ENCODE data around the gene TTC33. TPM values are rescaled to one million over a fixed set of nuclear protein-coding genes. Genes with fewer than 3 reads are reported as not detected.
A peak's percentile ranks its signal among the peaks of the same experiment; 100 is the strongest.

The TTC33 gene
- total RNA-seq, 1 donor from 2014 or later = 9.7 TPM

GRCh38 chr5:40575921-40576320 is 179.8 kb downstream of the TTC33 start:
- DNase-seq (ENCODE audit: low read depth) (no peak), FAIRE-seq (no peak)
- Histone ChIP-seq H3K36me3 (ENCODE audit: control insufficient read depth, insufficient read depth, low read length) (no peaks in the 10 kb centered on the region), H3K27me3 (ENCODE audit: control insufficient read depth, insufficient read depth, low read length) (no peaks in the 10 kb centered on the region), H3K4me3 (ENCODE audit: low read depth, low read length) (no peak overlapping the region)
- TF ChIP-seq CTCF (IDR thresholded peaks at IDR 0.05; ENCODE audit: insufficient read depth, low read length, severe bottlenecking) = no peak

DNA sequence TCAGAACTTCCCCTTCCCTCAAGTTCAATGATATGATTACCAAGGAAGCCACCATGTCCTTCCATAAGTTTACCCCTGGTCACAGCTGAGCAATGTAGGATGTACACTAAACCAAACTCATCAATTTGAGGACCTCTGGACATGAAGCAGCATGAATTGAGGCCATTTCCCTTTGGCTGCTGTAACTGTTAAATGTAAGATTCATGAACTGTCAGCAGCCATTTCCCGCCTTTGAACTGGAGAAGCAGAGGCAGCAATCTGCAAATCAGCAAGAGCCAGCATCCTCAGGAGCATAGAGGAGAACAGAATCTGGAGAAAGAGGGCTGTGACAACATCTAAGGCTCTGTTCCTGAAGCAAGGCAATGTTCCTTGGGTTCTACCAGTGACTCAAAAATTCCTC is 180.3 kb downstream of the TTC33 start:
- no peak overlapping the region for H3K4me3 ChIP-seq (ENCODE audit: low read depth, low read length)
- no peaks in the 10 kb centered on the region for H3K36me3 ChIP-seq (ENCODE audit: control insufficient read depth, insufficient read depth, low read length)
- TF ChIP-seq CTCF (IDR thresholded peaks at IDR 0.05; ENCODE audit: insufficient read depth, low read length, severe bottlenecking) = no peak
- no peak for FAIRE-seq
- DNase-seq (ENCODE audit: low read depth) = no peak
- no peaks in the 10 kb centered on the region for H3K27me3 ChIP-seq (ENCODE audit: control insufficient read depth, insufficient read depth, low read length)

DNA sequence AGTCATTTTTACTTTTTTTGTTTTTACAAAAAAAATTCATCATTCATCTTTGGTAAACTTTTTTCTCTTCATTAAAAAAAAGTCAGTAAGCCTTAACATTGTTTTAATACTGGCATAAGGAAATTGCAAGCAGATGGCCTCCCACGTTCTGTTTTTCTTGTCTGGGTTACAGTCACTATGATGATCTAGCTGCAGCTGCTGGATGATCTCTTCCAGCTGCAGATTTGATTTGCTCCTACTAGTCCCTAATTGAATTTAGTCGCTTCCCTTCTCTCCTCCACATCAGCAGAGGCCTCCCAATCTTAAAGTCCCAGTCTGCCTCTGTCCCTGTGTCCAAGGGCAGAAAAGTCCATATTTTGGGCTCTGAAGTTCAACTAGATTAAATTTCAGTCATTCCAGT is 182.8 kb downstream of the TTC33 start:
- no peaks in the 10 kb centered on the region for H3K36me3 ChIP-seq (ENCODE audit: control insufficient read depth, insufficient read depth, low read length)
- H3K27me3 ChIP-seq (ENCODE audit: control insufficient read depth, insufficient read depth, low read length) = no peaks in the 10 kb centered on the region
- DNase-seq (ENCODE audit: low read depth) (no peak), FAIRE-seq (no peak)
- H3K4me3 ChIP-seq (ENCODE audit: low read depth, low read length) = no peak overlapping the region
- no peak for TF ChIP-seq CTCF (IDR thresholded peaks at IDR 0.05; ENCODE audit: insufficient read depth, low read length, severe bottlenecking)

DNA sequence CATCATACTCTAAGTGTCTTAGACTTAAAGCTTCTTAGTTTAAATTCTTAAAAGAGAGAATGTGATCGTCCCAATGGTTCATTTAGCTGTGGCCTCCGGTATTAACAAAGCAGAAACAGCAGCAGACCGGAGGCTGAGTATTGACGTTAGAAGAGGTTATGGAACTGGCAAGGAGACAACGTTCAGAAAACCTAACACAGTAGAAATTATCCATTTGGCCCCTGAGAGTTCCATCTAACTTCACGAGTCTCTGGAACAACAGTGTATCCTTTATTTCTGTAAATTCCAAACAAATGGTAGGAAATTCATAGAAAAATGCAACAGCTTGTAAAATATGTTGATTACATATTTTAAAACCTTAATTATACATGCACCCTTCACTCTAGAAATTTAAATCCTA is 183.4 kb downstream of the TTC33 start:
- no peaks in the 10 kb centered on the region for H3K27me3 ChIP-seq (ENCODE audit: control insufficient read depth, insufficient read depth, low read length)
- no peak for TF ChIP-seq CTCF (IDR thresholded peaks at IDR 0.05; ENCODE audit: insufficient read depth, low read length, severe bottlenecking)
- DNase-seq (ENCODE audit: low read depth) (no peak), FAIRE-seq (no peak)
- H3K4me3 ChIP-seq (ENCODE audit: low read depth, low read length) = no peak overlapping the region
- no peaks in the 10 kb centered on the region for H3K36me3 ChIP-seq (ENCODE audit: control insufficient read depth, insufficient read depth, low read length)

DNA sequence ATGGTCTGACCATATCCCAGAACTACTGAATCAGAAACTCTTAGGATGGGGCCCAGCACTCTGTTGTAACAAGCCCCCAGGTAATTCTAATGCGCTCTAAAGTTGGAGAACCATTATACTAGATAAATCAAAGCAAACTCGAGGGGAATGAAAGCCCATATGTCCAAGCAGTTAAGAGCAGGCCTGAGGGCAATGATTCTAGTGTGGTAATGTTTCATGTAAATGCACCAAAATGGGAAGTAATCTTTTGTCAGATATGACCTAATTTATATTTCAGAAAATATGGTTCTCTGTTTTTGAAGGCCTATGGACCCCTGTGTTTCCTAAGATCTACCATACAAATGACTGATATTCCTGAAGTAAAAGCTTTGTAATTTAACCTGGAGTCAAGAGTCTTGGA is 184.0 kb downstream of the TTC33 start:
- TF ChIP-seq CTCF (IDR thresholded peaks at IDR 0.05; ENCODE audit: insufficient read depth, low read length, severe bottlenecking) = no peak
- no peaks in the 10 kb centered on the region for H3K27me3 ChIP-seq (ENCODE audit: control insufficient read depth, insufficient read depth, low read length)
- H3K36me3 ChIP-seq (ENCODE audit: control insufficient read depth, insufficient read depth, low read length) = no peaks in the 10 kb centered on the region
- no peak for FAIRE-seq
- no peak overlapping the region for H3K4me3 ChIP-seq (ENCODE audit: low read depth, low read length)
- DNase-seq (ENCODE audit: low read depth) = no peak

- no peak for TF ChIP-seq CTCF (IDR thresholded peaks at IDR 0.05; ENCODE audit: insufficient read depth, low read length, severe bottlenecking)
- FAIRE-seq (peak; percentile 18), DNase-seq (ENCODE audit: low read depth) (peak; percentile 91)
- Histone ChIP-seq H3K4me3 (ENCODE audit: low read depth, low read length) (no peak overlapping the region), H3K27me3 (ENCODE audit: control insufficient read depth, insufficient read depth, low read length) (no peaks in the 10 kb centered on the region), H3K36me3 (ENCODE audit: control insufficient read depth, insufficient read depth, low read length) (no peaks in the 10 kb centered on the region)
These were observed 185.2 kb downstream of the TTC33 start for GRCh38 chr5:40570408-40571129.

All from bronchial epithelial cell (primary cell).